IMR-90 (cell line): ENCODE data around the gene TTYH3. TPM values are rescaled to one million over a fixed set of nuclear protein-coding genes. Genes with fewer than 3 reads are reported as not detected.

Source experiments
- ATAC-seq: fragments of 200-7000 bp; cut with Tn5 transposase; 2 replicates; pipeline ENCODE4 v1.9.1; 2020; ENCODE audit warnings: low read depth, mild to moderate bottlenecking, moderate library complexity
- BruUV-seq: library from RNA; stranded (reverse); fragments of 400-500 nt; replicated peaks from 2 replicates; lab custom pipeline; 2021; lab: Mats Ljungman, UMichigan
- CTCF ChIA-PET: fragments of 300-600 bp; formaldehyde crosslinking; extraction: SDS; loops from one replicate; lab custom pipeline; 2021; ENCODE audit warnings: antibody characterized with exemption; lab: Yijun Ruan, JAX
- POLR2A ChIA-PET: fragments of 300-600 bp; sonication (Branson Sonifier 250); formaldehyde crosslinking; loops from one replicate; lab custom pipeline; 2022; ENCODE audit warnings: antibody characterized with exemption; ENCODE audit not compliant: unreplicated experiment; lab: Charles Lee
- DNase-seq: peaks from one replicate; pipeline ENCODE4 v3.0.0; 2013
- H2AFZ ChIP-seq: replicated peaks from 2 replicates; pipeline ENCODE3; 2013; ENCODE audit warnings: low read length, mild to moderate bottlenecking; ENCODE audit not compliant: poor library complexity
- H2AK5ac ChIP-seq: 2 replicates; pipeline ENCODE4 v1.6.1; 2013; ENCODE audit warnings: low read depth, low read length, inconsistent platforms
- H2AK9ac ChIP-seq: replicated peaks from 2 replicates; pipeline ENCODE3; 2013; ENCODE audit warnings: mild to moderate bottlenecking, low read depth, low read length, moderate library complexity; ENCODE audit not compliant: poor library complexity
- H2BK120ac ChIP-seq: 2 replicates; pipeline ENCODE4 v1.6.1; 2013; ENCODE audit warnings: low read depth, low read length, inconsistent platforms
- H2BK15ac ChIP-seq: 3 replicates; pipeline ENCODE4 v1.6.1; 2013; ENCODE audit warnings: low read depth, low read length, inconsistent platforms
- H2BK20ac ChIP-seq: 2 replicates; pipeline ENCODE4 v1.6.1; 2013; ENCODE audit warnings: low read depth, mild to moderate bottlenecking, inconsistent platforms, low read length, moderate library complexity
- H2BK5ac ChIP-seq: 2 replicates; pipeline ENCODE4 v1.6.1; 2013; ENCODE audit warnings: mild to moderate bottlenecking, low read depth, low read length, inconsistent platforms; ENCODE audit not compliant: poor library complexity, severe bottlenecking
- H3K14ac ChIP-seq: replicated peaks from 2 replicates; pipeline ENCODE4 v1.6.1; 2013; ENCODE audit warnings: low read depth, low read length, inconsistent platforms
- H3K18ac ChIP-seq: 2 replicates; pipeline ENCODE4 v1.6.1; 2013; ENCODE audit warnings: low read depth, low read length, control low read depth
- H3K23ac ChIP-seq: 2 replicates; pipeline ENCODE4 v1.6.1; 2013; ENCODE audit warnings: low read depth, low read length, inconsistent platforms
- H3K27ac ChIP-seq: 2 replicates; pipeline ENCODE4 v1.5.1; 2013; ENCODE audit warnings: mild to moderate bottlenecking, control low read depth, low read length; ENCODE audit not compliant: insufficient read depth
- H3K27me3 ChIP-seq: 2 replicates; pipeline ENCODE4 v1.6.1; 2013; ENCODE audit warnings: low read length; ENCODE audit not compliant: control insufficient read depth, insufficient read depth
- H3K36me3 ChIP-seq: 2 replicates; pipeline ENCODE4 v1.6.1; 2013; ENCODE audit warnings: low read length, mixed read lengths; ENCODE audit not compliant: control insufficient read depth, insufficient read depth
- H3K4ac ChIP-seq: 2 replicates; pipeline ENCODE4 v1.6.1; 2013; ENCODE audit warnings: low read depth, low read length, inconsistent platforms
- H3K4me1 ChIP-seq: 2 replicates; pipeline ENCODE4 v1.6.1; 2013; ENCODE audit warnings: low read length, mixed read lengths; ENCODE audit not compliant: control insufficient read depth, insufficient read depth
- H3K4me2 ChIP-seq: 2 replicates; pipeline ENCODE4 v1.6.1; 2013; ENCODE audit warnings: low read depth, mild to moderate bottlenecking, control low read depth, low read length, moderate library complexity
- H3K4me3 ChIP-seq: 2 replicates; pipeline ENCODE4 v1.5.1; 2013; ENCODE audit warnings: low read depth, mild to moderate bottlenecking, control low read depth, low read length, moderate library complexity; ENCODE audit not compliant: insufficient read depth
- H3K56ac ChIP-seq: 2 replicates; pipeline ENCODE4 v1.6.1; 2013; ENCODE audit warnings: low read length, inconsistent platforms; ENCODE audit not compliant: insufficient read depth; ENCODE audit errors: extremely low read depth
- H3K79me1 ChIP-seq, 2 experiments: 2 replicates each; pipeline ENCODE4 v1.6.1; 2013; ENCODE audit warnings: low read length in 2 of 2, inconsistent platforms in 1 of 2, low read depth in 1 of 2
- H3K9ac ChIP-seq: 2 replicates; pipeline ENCODE4 v1.6.1; 2013; ENCODE audit warnings: low read depth, low read length, control low read depth
- H3K9me1 ChIP-seq: 2 replicates; pipeline ENCODE4 v1.6.1; 2013; ENCODE audit warnings: low read length, inconsistent platforms; ENCODE audit not compliant: insufficient read depth
- H3K9me3 ChIP-seq: 2 replicates; pipeline ENCODE4 v1.6.1; 2013; ENCODE audit warnings: low read length; ENCODE audit not compliant: control insufficient read depth, insufficient read depth
- H4K20me1 ChIP-seq: 2 replicates; pipeline ENCODE4 v1.6.1; 2013; ENCODE audit warnings: low read length, inconsistent platforms; ENCODE audit not compliant: insufficient read depth
- H4K5ac ChIP-seq: 2 replicates; pipeline ENCODE4 v1.6.1; 2013; ENCODE audit warnings: mild to moderate bottlenecking, low read depth, low read length, control low read depth
- H4K8ac ChIP-seq, 2 experiments: 2 replicates each; pipeline ENCODE4 v1.6.1; 2013; ENCODE audit warnings: low read depth in 2 of 2, low read length in 2 of 2, control low read depth in 1 of 2, inconsistent platforms in 1 of 2
- H4K91ac ChIP-seq: 2 replicates; pipeline ENCODE4 v1.6.1; 2013; ENCODE audit warnings: low read depth, low read length, inconsistent platforms; ENCODE audit not compliant: insufficient read depth
- CEBPB ChIP-seq: IDR thresholded peaks from 2 replicates; pipeline ENCODE4 v1.6.1; 2012; ENCODE audit warnings: low read depth, low read length, improper control_type of control experiment
- MXI1 ChIP-seq: IDR thresholded peaks from 2 replicates; pipeline ENCODE4 v1.6.1; 2012; ENCODE audit warnings: low read depth, mild to moderate bottlenecking, low read length, moderate library complexity, borderline replicate concordance
- RFX5 ChIP-seq: IDR thresholded peaks from 2 replicates; pipeline ENCODE4 v1.8.0; 2012; ENCODE audit warnings: low read depth, mild to moderate bottlenecking, low read length, moderate library complexity
- WGBS, 2 experiments: methylation state at CpG; one replicate each; pipeline versions ENCODE4 v1.1.5 to v1.1.7; 2013; ENCODE audit warnings: missing lambda C conversion rate in 2 of 2; ENCODE audit not compliant: insufficient read length in 1 of 2; ENCODE audit errors: extremely low coverage in 2 of 2; 5-methylcytosine and 5-hydroxymethylcytosine counted together
- dilution Hi-C: fragments of 300-500 bp; cut with HindIII; formaldehyde crosslinking; loops from one replicate; pipeline ENCODE4 v1.14.3; 2018; ENCODE audit warnings: low sequenced_read_pairs; ENCODE audit not compliant: unreplicated experiment
- in situ Hi-C: fragments of 300-500 bp; cut with MboI; formaldehyde crosslinking; loops from 3 replicates; pipeline ENCODE4 v1.14.3; 2019; ENCODE audit warnings: low sequenced_read_pairs, inconsistent platforms, mixed read lengths
- intact Hi-C: fragments of 100-400 bp; cut with micrococcal nuclease; formaldehyde crosslinking; loops from 2 replicates; pipeline ENCODE4 v1.10.0; 2022
- polyA plus RNA-seq, 3 experiments: library from polyadenylated mRNA; depleted of rRNA; stranded (reverse); fragments of >200 nt; gene quantifications; 2 replicates each; pipeline ENCODE4 v1.2.3, GENCODE V29; 2012; ENCODE audit warnings: low replicate concordance in 1 of 3
- total RNA-seq: library from RNA; depleted of rRNA; stranded (reverse); fragments of >200 nt; gene quantifications from 2 replicates; pipeline ENCODE4 v1.2.3, GENCODE V29; 2012

TTYH3 gene
- total and polyA plus RNA-seq, 2 of the 4 experiments (the other 2 are of a cell fraction): 5.6 to 82.6 TPM

DNA sequence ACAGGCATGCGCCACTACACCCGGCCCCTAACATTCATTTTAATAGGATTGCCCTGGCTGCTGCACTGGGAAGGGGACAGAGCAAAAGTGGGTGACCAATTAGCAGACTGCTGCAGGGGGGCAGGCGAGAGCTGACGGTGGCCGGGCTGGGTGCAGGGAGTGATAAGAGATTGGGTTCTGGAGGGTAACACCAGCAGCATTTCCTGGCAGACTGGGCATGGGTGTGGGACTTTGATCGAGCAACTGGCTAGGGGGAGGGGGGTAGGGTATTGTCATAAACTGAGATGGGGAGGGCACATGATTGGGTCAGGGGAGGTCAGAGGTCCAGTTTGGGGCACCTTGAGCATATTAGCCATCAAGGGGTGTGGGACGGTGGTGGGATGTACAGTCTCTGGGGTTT is 36.1 kb downstream of the TTYH3 start:
- H3K14ac ChIP-seq: no peak overlapping the region
- peaks cover 5% of the 10 kb centered on the region; the same call in 1 of the 2 replicates for H3K9me3 ChIP-seq
- CTCF ChIA-PET: no interaction called here
- no peak overlapping the region for H2BK5ac ChIP-seq
- DNase-seq (no peak), ATAC-seq (no peak)
- no peak overlapping the region for H3K56ac ChIP-seq
- no peak overlapping the region for H4K91ac ChIP-seq
- H3K9me1 ChIP-seq: no peaks in the 10 kb centered on the region
- H2BK120ac ChIP-seq: peak overlapping the region; percentile 57; the same call in 1 of the 2 replicates
- peaks cover 6% of the 10 kb centered on the region for H3K4me1 ChIP-seq
- TF ChIP-seq RFX5 (no peak), MXI1 (no peak), CEBPB (no peak)
- dilution Hi-C loops (no loop called here), in situ Hi-C loops (no loop called here), intact Hi-C loops (no loop called here)
- H2AK9ac ChIP-seq: no peak overlapping the region
- no peak overlapping the region for H2AFZ ChIP-seq
- H3K4me3 ChIP-seq: no peak overlapping the region
- POLR2A ChIA-PET: no interaction called here
- peak overlapping the region; percentile 13; the same call in 1 of the 2 replicates for H2BK20ac ChIP-seq
- H3K27me3 ChIP-seq: no peaks in the 10 kb centered on the region
- no peak overlapping the region for H3K27ac ChIP-seq
- H3K18ac ChIP-seq: no peak overlapping the region; the same call in 1 of the 2 replicates
- 64% methylated on average over 3 of the region's 7 CpGs; no CpG with 5 or more reads in 1 of the 2 experiments for WGBS, 2 experiments
- no peak overlapping the region for H3K9ac ChIP-seq
- H3K79me1 ChIP-seq: no peaks in the 10 kb centered on the region
- H4K5ac ChIP-seq: 0 out of 2 replicates have a peak overlapping the region, but pooled peaks have one; percentile 7
- no peaks in the 10 kb centered on the region; the same call in none of the 2 replicates for H4K20me1 ChIP-seq
- no peak overlapping the region; a peak in 1 of 4 replicates for H4K8ac ChIP-seq
- H3K36me3 ChIP-seq: peaks cover 1% of the 10 kb centered on the region; the same call in 1 of the 2 replicates
- peak overlapping the region; percentile 27; the same call in 1 of the 2 replicates for H2AK5ac ChIP-seq
- no peak overlapping the region for H3K23ac ChIP-seq
- no peak overlapping the region for H3K4ac ChIP-seq
- BruUV-seq: no TSS peak
- H3K4me2 ChIP-seq: no peak overlapping the region
- no peak overlapping the region; the same call in 2 of the 3 replicates for H2BK15ac ChIP-seq
